Liver (tissue), 9 donors: ENCODE measurements around the gene MYO1F. TPM values are rescaled to one million over a fixed set of nuclear protein-coding genes. Genes with fewer than 3 reads are reported as not detected.

Source experiments
- DNase-seq: peaks from one replicate; pipeline ENCODE4 v3.0.0-alpha.2; 2017; ENCODE audit warnings: low spot score
- H3K27ac ChIP-seq, 2 donors: one replicate each; pipeline ENCODE4 v1.7.0; 2013; ENCODE audit warnings: inconsistent platforms in 2 of 2, low read length in 2 of 2, control low read depth in 1 of 2, low read depth in 1 of 2, mild to moderate bottlenecking in 1 of 2
- H3K27me3 ChIP-seq, 4 donors: one replicate each; pipeline versions ENCODE4 v1.6.1 to v1.7.0; 2013; ENCODE audit warnings: low read length in 3 of 4, inconsistent platforms in 1 of 4, mild to moderate bottlenecking in 1 of 4, moderate library complexity in 1 of 4; ENCODE audit not compliant: control insufficient read depth in 4 of 4, insufficient read depth in 4 of 4
- H3K36me3 ChIP-seq, 4 donors: one replicate each; pipeline versions ENCODE4 v1.6.1 to v1.7.0; 2013; ENCODE audit warnings: low read length in 3 of 4, mild to moderate bottlenecking in 3 of 4, low read depth in 1 of 4, moderate library complexity in 1 of 4; ENCODE audit not compliant: control insufficient read depth in 4 of 4, insufficient read depth in 3 of 4
- H3K4me1 ChIP-seq, 4 donors: one replicate each; pipeline versions ENCODE4 v1.6.1 to v1.7.0; 2013; ENCODE audit warnings: low read length in 3 of 4, mild to moderate bottlenecking in 3 of 4, moderate library complexity in 1 of 4; ENCODE audit not compliant: control insufficient read depth in 4 of 4, insufficient read depth in 4 of 4
- H3K4me3 ChIP-seq, 3 donors: one replicate each; pipeline versions ENCODE4 v1.6.1 to v1.7.0; 2013; ENCODE audit warnings: low read length in 3 of 3, control low read depth in 1 of 3, low read depth in 1 of 3, mild to moderate bottlenecking in 1 of 3
- H3K9ac ChIP-seq, 2 donors: one replicate each; pipeline ENCODE4 v1.7.0; 2013; ENCODE audit warnings: low read length in 2 of 2, mild to moderate bottlenecking in 2 of 2, moderate library complexity in 2 of 2, control low read depth in 1 of 2, low read depth in 1 of 2
- H3K9me3 ChIP-seq, 4 donors: one replicate each; pipeline versions ENCODE4 v1.6.1 to v1.7.0; 2013; ENCODE audit warnings: low read length in 3 of 4; ENCODE audit not compliant: control insufficient read depth in 4 of 4
- FOXA2 ChIP-seq: IDR thresholded peaks from 2 replicates; pipeline ENCODE4 v1.6.1; 2016; ENCODE audit warnings: antibody characterized with exemption
- GABPA ChIP-seq, 2 donors: IDR thresholded peaks in 1 of 2; conservative IDR thresholded peaks in 1 of 2; 2 replicates each; pipeline ENCODE4 v1.6.1; 2016; ENCODE audit warnings: antibody characterized with exemption in 2 of 2, mild to moderate bottlenecking in 1 of 2, moderate library complexity in 1 of 2
- HNF4A ChIP-seq, 2 donors: conservative IDR thresholded peaks; 2 replicates each; pipeline ENCODE4 v1.6.1; 2016; ENCODE audit warnings: antibody characterized with exemption in 2 of 2, mild to moderate bottlenecking in 2 of 2
- HNF4G ChIP-seq: IDR thresholded peaks from 2 replicates; pipeline ENCODE4 v1.6.1; 2016; ENCODE audit warnings: antibody characterized with exemption
- JUND ChIP-seq, 2 donors: IDR thresholded peaks; 2 replicates each; pipeline ENCODE4 v1.6.1; 2016; ENCODE audit warnings: antibody characterized with exemption in 2 of 2
- NR2F2 ChIP-seq: IDR thresholded peaks from 2 replicates; pipeline ENCODE4 v1.6.1; 2016; ENCODE audit warnings: antibody characterized with exemption
- RAD21 ChIP-seq, 2 donors: IDR thresholded peaks; 2 replicates each; pipeline ENCODE4 v1.6.1; 2016; ENCODE audit warnings: antibody characterized with exemption in 2 of 2, mild to moderate bottlenecking in 2 of 2
- SP1 ChIP-seq: IDR thresholded peaks from 2 replicates; pipeline ENCODE4 v1.6.1; 2018; ENCODE audit warnings: antibody characterized with exemption, mild to moderate bottlenecking
- TAF1 ChIP-seq: conservative IDR thresholded peaks from 2 replicates; pipeline ENCODE4 v1.6.1; 2016; ENCODE audit warnings: antibody characterized with exemption, mild to moderate bottlenecking
- YY1 ChIP-seq: IDR thresholded peaks from 2 replicates; pipeline ENCODE4 v1.6.1; 2016; ENCODE audit warnings: antibody characterized with exemption, mild to moderate bottlenecking
- WGBS: extraction: QIAGEN DNeasy Blood & Tissue Kit; methylation state at CpG from one replicate; pipeline ENCODE4 v1.1.7; 2013; 5-methylcytosine and 5-hydroxymethylcytosine counted together
- polyA plus RNA-seq, 2 donors: library from polyadenylated mRNA; stranded (reverse) in 1 of 2; unstranded in 1 of 2; fragments of 200-250 nt in 1 of 2; fragments of >200 nt in 1 of 2; fragmentation: Nextera tagmentation in 1 of 2; extraction: Ambion mirVana in 1 of 2; gene quantifications; one replicate each; pipeline versions ENCODE4 v1.2.1 to v1.2.3, GENCODE V29; 2013 to 2015
- total RNA-seq, 2 donors: library from RNA; depleted of rRNA; stranded (reverse); fragments of >200 nt; gene quantifications; one replicate each; pipeline ENCODE4 v1.2.3, GENCODE V29; 2014
- TF ChIP-seq, protein P1 (sequence below): IDR thresholded peaks from 2 replicates; pipeline ENCODE4 v1.6.1; 2016; ENCODE audit warnings: antibody characterized with exemption
- TF ChIP-seq, protein P2 (sequence below): IDR thresholded peaks from 2 replicates; pipeline ENCODE4 v1.6.1; 2016; ENCODE audit warnings: antibody characterized with exemption
- TF ChIP-seq, protein P3 (sequence below): IDR thresholded peaks from 2 replicates; pipeline ENCODE4 v1.6.1; 2016; ENCODE audit warnings: antibody characterized with exemption, mild to moderate bottlenecking
- TF ChIP-seq, protein P4 (sequence below): IDR thresholded peaks from 2 replicates; pipeline ENCODE4 v1.6.1; 2016; ENCODE audit warnings: antibody characterized with exemption
- donor health status: healthy.
- donor health status: healthy.
- donor health status: healthy.
- donor health status: healthy.
- donor health status: healthy.

The MYO1F gene
- total and polyA plus RNA-seq, 4 donors, result 6.1 to 20.4 (median 12.0) TPM

DNA sequence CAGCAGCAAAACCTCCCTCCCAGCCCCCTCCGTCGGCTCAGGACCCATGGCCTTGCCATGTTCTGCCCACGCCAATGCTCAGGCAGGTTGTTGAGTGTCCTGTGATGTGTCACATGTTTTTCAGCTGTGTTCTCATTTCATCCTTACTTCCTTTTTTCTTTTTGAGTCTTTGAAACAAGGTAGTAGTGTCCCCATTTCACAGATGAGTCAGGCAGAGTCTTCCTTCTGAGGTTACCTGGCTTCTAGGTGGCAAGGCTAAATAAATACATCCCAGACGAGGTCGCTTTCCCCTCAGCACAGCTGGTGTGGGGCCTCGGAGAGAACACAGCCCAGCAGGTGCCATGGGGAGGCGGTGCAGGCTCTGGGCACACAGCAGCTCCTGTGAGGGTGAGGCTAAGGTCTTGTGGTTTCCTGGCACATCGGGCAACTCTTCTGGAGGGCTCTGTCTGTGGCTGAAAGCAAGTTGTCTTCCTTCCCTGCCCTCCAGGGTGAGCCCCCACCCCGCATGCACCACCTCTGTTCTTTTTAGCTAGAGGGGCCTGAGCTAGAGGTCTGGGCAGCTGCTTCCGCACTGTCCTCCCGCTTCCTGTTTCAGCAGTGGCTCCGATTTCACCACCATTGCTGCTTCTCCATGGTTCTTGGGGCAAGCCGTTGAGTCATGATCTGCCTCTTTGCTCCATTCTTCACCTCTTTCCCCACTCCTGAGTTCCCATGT, 89.9 kb downstream of the MYO1F start:
- Histone ChIP-seq H3K4me1 (no peaks in the 10 kb centered on the region), H3K9me3 (no peaks in the 10 kb centered on the region), H3K27me3 (no peaks in the 10 kb centered on the region), H3K4me3 (no peak overlapping the region), H3K27ac (peak overlapping the region; percentile 1 to 78), H3K36me3 (peaks cover 15 to 68% (median 47%) of the 10 kb centered on the region in 4 donors), H3K9ac (no peak overlapping the region)
- no peak for DNase-seq
- TF ChIP-seq HNF4G (no peak), GABPA (IDR thresholded peaks at IDR 0.05 in 1 of 2, conservative IDR thresholded peaks at IDR 0.05 in 1 of 2) (no peak), RAD21 (IDR thresholded peaks at IDR 0.05) (no peak), YY1 (no peak), FOXA2 (no peak)
- TF ChIP-seq, protein P1, sequence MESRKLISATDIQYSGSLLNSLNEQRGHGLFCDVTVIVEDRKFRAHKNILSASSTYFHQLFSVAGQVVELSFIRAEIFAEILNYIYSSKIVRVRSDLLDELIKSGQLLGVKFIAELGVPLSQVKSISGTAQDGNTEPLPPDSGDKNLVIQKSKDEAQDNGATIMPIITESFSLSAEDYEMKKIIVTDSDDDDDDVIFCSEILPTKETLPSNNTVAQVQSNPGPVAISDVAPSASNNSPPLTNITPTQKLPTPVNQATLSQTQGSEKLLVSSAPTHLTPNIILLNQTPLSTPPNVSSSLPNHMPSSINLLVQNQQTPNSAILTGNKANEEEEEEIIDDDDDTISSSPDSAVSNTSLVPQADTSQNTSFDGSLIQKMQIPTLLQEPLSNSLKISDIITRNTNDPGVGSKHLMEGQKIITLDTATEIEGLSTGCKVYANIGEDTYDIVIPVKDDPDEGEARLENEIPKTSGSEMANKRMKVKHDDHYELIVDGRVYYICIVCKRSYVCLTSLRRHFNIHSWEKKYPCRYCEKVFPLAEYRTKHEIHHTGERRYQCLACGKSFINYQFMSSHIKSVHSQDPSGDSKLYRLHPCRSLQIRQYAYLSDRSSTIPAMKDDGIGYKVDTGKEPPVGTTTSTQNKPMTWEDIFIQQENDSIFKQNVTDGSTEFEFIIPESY, result no peak
- 79% methylated on average over 13 of the region's 13 CpGs for WGBS

DNA sequence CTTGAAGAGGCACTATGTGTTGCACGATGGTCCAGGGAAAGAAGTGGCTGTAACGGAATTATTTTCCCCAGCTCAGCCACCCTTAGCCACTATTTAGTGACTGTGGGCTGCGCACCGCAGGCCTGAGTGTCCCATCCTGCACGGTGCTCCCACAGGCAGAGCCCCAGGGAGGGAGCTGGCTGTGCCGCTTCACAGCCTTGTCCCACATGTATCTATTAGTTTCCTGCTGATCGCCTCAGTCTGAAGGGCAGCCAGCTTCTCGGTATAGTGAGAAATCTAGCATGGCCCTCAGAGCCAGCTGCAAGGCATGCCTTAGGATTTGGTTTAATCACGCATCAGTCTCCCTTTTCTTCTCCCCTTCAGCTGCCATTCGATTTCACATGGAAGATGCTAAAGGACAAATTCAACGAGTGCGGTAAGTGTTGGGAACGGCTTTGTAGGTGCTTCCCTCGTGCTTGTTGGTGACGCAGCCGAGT, 90.5 kb downstream of the MYO1F start:
- H3K9ac ChIP-seq, result no peak overlapping the region
- no peak overlapping the region for H3K4me3 ChIP-seq

DNA sequence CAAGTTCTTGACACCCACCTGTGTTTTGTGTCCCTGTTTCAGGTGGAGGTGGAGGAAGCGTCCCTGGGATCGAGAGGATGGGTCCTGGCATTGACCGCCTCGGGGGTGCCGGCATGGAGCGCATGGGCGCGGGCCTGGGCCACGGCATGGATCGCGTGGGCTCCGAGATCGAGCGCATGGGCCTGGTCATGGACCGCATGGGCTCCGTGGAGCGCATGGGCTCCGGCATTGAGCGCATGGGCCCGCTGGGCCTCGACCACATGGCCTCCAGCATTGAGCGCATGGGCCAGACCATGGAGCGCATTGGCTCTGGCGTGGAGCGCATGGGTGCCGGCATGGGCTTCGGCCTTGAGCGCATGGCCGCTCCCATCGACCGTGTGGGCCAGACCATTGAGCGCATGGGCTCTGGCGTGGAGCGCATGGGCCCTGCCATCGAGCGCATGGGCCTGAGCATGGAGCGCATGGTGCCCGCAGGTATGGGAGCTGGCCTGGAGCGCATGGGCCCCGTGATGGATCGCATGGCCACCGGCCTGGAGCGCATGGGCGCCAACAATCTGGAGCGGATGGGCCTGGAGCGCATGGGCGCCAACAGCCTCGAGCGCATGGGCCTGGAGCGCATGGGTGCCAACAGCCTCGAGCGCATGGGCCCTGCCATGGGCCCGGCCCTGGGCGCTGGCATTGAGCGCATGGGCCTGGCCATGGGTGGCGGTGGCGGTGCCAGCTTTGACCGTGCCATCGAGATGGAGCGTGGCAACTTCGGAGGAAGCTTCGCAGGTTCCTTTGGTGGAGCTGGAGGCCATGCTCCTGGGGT, 91.5 kb downstream of the MYO1F start:
- Histone ChIP-seq H3K27me3 (no peaks in the 10 kb centered on the region), H3K9me3 (no peaks in the 10 kb centered on the region), H3K36me3 (peaks cover 18 to 79% (median 56%) of the 10 kb centered on the region in 4 donors), H3K4me1 (no peaks in the 10 kb centered on the region), H3K4me3 (no peak overlapping the region), H3K27ac (peak overlapping the region in 1 of 2 donors; percentile 30), H3K9ac (no peak overlapping the region)
- no peak for DNase-seq
- WGBS, result 98% methylated on average over 62 of the region's 62 CpGs
- TF ChIP-seq JUND (IDR thresholded peaks at IDR 0.05) (no peak), TAF1 (no peak), FOXA2 (no peak), SP1 (no peak), HNF4A (conservative IDR thresholded peaks at IDR 0.05) (no peak), NR2F2 (no peak), RAD21 (IDR thresholded peaks at IDR 0.05) (no peak), YY1 (no peak), GABPA (IDR thresholded peaks at IDR 0.05 in 1 of 2, conservative IDR thresholded peaks at IDR 0.05 in 1 of 2) (no peak), HNF4G (no peak)
- TF ChIP-seq, protein P2, sequence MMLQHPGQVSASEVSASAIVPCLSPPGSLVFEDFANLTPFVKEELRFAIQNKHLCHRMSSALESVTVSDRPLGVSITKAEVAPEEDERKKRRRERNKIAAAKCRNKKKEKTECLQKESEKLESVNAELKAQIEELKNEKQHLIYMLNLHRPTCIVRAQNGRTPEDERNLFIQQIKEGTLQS, result no peak
- TF ChIP-seq, protein P3, sequence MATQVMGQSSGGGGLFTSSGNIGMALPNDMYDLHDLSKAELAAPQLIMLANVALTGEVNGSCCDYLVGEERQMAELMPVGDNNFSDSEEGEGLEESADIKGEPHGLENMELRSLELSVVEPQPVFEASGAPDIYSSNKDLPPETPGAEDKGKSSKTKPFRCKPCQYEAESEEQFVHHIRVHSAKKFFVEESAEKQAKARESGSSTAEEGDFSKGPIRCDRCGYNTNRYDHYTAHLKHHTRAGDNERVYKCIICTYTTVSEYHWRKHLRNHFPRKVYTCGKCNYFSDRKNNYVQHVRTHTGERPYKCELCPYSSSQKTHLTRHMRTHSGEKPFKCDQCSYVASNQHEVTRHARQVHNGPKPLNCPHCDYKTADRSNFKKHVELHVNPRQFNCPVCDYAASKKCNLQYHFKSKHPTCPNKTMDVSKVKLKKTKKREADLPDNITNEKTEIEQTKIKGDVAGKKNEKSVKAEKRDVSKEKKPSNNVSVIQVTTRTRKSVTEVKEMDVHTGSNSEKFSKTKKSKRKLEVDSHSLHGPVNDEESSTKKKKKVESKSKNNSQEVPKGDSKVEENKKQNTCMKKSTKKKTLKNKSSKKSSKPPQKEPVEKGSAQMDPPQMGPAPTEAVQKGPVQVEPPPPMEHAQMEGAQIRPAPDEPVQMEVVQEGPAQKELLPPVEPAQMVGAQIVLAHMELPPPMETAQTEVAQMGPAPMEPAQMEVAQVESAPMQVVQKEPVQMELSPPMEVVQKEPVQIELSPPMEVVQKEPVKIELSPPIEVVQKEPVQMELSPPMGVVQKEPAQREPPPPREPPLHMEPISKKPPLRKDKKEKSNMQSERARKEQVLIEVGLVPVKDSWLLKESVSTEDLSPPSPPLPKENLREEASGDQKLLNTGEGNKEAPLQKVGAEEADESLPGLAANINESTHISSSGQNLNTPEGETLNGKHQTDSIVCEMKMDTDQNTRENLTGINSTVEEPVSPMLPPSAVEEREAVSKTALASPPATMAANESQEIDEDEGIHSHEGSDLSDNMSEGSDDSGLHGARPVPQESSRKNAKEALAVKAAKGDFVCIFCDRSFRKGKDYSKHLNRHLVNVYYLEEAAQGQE, result no peak
- TF ChIP-seq, protein P4, sequence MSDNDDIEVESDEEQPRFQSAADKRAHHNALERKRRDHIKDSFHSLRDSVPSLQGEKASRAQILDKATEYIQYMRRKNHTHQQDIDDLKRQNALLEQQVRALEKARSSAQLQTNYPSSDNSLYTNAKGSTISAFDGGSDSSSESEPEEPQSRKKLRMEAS, result no peak

More for the DNA sequence above, 90.5 kb downstream of the MYO1F start:
- H3K4me1 ChIP-seq, result no peaks in the 10 kb centered on the region
- no peak for TF ChIP-seq GABPA (IDR thresholded peaks at IDR 0.05 in 1 of 2, conservative IDR thresholded peaks at IDR 0.05 in 1 of 2)
- TF ChIP-seq, protein P4, result no peak
- no peaks in the 10 kb centered on the region for H3K27me3 ChIP-seq
- no peaks in the 10 kb centered on the region for H3K9me3 ChIP-seq
- WGBS, result 91% methylated on average over 16 of the region's 16 CpGs
- no peak for DNase-seq
- peak overlapping the region; percentile 68 to 78 for H3K27ac ChIP-seq
- peaks cover 15 to 70% (median 49%) of the 10 kb centered on the region in 4 donors for H3K36me3 ChIP-seq
